Measurements from ENCODE around the gene CD160.
"Not testable (repeated sequence)": the region's sequence is repeated elsewhere in the genome, so short reads cannot be mapped to it uniquely, and the experiment has no call there.

CD160 gene, protein sequence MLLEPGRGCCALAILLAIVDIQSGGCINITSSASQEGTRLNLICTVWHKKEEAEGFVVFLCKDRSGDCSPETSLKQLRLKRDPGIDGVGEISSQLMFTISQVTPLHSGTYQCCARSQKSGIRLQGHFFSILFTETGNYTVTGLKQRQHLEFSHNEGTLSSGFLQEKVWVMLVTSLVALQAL

DNA sequence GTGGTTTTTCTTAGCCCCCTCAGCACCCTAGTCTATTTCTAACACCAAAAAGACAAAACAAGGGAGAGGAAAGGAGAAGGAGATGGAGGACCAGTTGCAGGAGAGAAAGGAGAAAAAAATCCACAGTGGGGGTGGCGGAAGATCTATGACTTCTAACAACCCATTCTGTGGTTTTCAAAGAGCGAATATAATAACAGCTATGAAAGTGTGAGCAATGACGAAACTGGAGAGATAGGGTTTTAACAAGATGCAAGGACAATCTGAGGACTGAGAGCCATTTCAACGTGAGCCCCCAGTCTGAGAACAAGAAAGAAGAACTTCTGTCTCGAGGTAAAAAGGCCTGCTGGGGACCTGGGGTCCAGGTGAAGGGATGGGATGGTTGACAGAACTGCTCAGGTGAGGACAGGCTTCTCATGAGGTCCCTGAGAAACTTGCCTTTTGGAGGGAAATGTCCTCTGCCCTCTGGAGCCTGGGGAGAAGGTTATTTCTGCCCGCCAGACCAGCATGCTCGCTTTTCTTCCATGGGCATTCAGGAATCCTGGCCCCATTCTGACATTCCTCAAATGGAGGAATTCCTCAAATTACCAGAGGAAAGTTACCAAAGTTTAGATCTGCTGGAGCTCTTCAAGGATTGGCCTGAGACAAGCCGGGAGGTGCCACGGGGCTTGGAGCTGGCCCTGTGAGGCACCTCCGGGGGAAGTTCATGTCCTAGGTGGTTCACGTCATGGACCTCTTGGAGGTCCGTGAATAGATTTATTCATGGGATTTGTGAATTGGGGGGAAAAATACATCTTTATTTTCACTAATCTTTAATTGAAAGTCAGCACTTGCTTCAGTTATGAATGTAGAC lies at the start of gene CD160:
TSS of gene CD160 (plus strand) at position 270 of the 850 bp plus-strand sequence. CDS start 8,829 bp downstream, outside the sequence.
- no peak for DNase-seq (ENCODE audit: low spot score)

- DNase-seq (ENCODE audit: low spot score): not testable (repeated sequence)
Measured at GRCh38 chr1:145670995-145671745, 48.1 kb upstream of the CD160 start.

GRCh38 chr1:145673217-145673616 lies 46.1 kb upstream of the CD160 start:
- DNase-seq (ENCODE audit: low spot score): not testable (repeated sequence)

DNA sequence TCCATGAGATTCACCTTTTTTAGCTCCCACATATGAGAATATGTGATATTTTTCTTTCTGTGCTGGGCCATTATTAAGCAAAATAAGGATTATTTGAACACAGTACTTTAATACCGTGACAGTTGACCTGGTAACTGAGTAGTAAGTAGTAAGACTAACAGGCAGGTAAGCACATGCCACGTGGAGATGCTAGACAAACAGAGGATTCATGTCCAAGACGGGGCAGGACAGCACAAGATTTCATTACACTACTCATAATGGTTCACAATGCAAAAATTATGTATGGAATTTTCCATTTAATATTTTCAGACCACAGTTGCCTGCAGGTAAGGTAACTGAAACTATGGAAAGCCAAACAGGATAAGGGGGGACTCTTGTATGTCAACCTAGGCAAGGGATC lies 34.4 kb upstream of the CD160 start:
- DNase-seq (ENCODE audit: low spot score): not testable (repeated sequence)

- not testable (repeated sequence) for DNase-seq (ENCODE audit: low spot score)
Measured at GRCh38 chr1:145686078-145686477, 33.2 kb upstream of the CD160 start.

DNA sequence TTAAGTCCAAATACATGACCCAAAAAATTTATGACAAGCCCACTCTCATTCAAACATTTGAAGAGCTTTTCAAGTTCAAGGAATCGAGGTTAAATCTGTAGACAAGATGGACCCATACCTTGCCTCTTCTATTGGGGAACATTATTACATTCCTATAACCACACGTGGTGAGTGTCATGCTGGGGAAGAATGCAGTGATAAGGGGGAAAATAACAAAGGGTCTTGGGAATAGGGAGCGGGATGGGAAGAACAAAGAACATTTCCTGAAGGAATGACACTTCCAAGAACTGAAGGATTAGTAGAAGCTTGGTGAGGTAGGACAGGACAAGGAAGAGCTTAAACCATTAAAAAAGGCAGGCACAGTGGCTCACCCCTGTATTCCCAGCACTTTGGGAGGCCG lies 31.0 kb upstream of the CD160 start:
- no peak for DNase-seq (ENCODE audit: low spot score)

GRCh38 chr1:145688924-145689323 lies 30.4 kb upstream of the CD160 start:
- no peak for DNase-seq (ENCODE audit: low spot score)

DNA sequence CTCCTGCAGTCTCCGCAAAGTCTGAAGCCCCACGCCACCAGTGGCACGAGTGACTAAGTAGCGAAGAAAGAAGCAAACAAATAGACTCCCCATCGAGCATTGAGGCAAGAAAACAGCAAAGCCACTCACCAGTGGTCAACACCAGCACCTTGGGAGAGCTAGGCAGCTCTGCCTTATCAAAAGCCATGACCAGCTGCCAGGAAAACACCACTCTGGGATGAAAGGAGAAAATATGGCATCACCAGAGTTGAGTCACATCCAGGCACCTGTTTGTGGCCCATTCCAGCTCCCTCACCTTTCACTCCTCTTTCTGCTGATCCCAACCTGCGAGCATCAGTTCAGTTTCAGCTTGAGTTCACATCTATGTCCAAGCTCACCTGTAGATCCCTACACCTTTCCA lies 29.4 kb upstream of the CD160 start:
- DNase-seq (ENCODE audit: low spot score): no peak

DNA sequence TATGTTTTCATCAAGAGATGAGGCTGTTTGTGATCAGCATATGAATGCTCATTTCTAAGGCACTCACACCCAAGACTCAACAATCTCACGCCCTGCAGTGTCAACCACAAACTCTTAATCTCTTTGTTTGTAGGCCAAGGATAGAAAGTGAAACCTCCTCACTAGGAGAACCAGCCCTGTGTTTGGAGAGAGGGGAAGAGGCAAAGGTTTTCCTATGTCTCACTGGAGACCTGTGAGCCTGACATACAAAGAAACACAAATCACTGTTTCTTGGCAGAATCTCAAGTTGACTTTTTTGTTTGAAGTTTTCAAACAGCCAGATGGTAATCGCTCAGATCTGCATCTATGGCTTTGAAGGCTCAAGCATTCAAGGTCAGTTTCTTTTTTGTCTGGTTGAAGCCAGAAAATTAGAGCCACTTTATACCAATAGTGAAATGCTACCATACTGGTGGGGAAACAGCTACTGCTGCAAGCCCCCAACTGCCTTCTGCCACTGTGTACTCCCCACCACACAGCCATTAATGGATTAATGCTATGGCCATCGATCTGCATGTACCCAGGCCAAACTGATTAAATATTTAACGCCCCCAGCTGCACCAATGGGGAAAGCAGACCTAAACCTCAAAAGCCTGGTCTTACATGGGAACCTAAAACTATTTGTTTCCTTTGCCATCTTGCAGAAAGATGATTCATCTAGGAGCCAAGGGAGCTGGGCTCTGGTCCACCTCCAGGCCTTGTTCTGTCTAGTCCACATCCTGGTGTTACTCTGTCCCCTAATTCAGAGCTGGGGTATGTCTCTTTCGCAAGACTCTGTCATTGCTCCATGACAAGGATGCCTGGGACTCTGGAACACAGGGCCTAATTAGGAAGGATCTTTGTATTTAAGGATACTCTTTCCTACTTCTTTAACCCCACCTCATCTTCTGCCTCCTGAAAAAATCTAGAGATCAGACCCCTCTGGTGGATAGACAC lies 28.4 kb upstream of the CD160 start:
- DNase-seq (ENCODE audit: low spot score): peak; percentile 85

GRCh38 chr1:145692785-145693443 lies 26.4 kb upstream of the CD160 start:
- no peak for DNase-seq (ENCODE audit: low spot score)

- DNase-seq (ENCODE audit: low spot score): no peak
Measured at GRCh38 chr1:145695821-145696629, 23.3 kb upstream of the CD160 start.

DNA sequence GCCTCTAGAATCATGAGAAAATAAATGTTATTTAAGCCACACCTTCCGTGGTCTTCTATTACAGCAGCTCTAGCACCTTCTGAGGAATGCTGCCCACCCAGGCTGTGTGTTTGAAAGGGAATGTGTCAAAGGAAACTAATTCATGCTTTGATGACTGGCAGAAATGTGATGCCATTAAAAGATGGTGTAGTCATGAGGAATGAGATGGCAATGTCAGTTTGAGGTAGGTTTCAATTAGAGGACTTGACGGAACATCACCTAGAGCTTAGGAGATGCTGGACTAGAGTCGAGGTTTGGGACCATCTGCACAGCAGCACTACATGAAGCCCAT lies 22.7 kb upstream of the CD160 start:
- no peak for DNase-seq (ENCODE audit: low spot score)

GRCh38 chr1:145701306-145701862 lies 17.9 kb upstream of the CD160 start:
- no peak for DNase-seq (ENCODE audit: low spot score)

GRCh38 chr1:145702052-145702451 lies 17.2 kb upstream of the CD160 start:
- no peak for DNase-seq (ENCODE audit: low spot score)

DNA sequence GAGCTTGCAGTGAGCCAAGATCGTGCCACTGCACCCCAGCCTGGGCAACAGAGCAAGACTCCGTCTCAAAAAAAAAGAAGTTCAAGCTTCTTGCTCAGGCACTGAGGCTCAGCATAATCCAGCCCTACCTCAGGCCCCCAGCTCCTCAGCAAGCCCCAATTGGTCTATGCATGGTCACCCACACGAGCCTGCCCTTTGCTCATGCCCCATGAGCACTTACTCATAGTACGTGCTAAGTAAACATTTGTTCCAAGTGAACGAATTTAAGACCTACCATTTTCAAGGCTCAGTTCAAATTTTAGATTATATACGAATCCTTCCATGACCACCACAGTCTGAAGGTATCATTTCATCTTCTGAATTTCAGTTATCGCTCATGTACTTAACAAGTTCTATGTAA lies 16.5 kb upstream of the CD160 start:
- no peak for DNase-seq (ENCODE audit: low spot score)

DNA sequence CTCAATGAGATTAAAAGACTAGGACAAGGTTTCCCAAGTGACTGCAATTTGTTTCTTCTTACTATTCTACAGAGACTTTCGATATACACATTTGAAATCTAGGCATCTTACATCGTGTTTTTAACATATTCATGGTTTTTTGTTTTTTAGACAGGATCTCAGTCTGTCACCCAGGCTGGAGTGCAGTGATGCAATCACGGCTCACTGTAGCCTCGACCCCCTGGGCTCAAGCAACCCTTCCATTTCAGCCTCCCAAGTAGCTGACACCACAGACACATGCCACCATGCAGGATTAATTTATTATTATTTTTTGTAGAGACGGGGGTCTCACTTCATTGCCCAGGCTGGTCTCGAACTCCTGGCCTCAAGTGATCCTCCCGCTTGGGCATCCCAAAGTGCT lies 13.7 kb upstream of the CD160 start:
- DNase-seq (ENCODE audit: low spot score): no peak

DNA sequence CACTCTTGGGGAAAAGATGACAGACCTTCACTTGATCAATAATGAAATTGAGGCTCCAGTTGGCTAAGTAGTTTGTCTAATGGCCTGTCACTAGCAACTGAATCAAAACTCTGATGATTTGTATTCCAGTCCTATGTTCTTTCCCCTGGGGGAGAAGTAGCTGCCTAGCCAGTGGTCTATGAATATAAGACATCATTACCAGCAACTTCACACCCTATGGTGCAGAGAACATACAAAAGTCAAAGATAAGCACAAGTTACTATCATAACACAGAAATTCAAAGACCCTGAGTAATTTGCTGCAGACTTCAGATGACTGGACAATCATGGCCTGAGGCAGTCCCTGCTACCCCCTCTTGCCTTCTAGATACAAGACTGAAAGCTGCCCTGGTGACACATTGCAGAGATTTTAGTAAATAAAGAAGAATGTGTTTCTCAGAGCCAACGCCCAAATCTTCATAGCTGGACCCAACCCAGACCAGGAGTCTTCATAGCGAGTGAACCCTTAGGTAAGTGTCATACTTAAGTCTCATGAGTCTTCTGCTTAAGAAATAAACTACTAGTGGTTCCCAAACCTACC lies 13.1 kb upstream of the CD160 start:
- peak; percentile 53 for DNase-seq (ENCODE audit: low spot score)

- no peak for DNase-seq (ENCODE audit: low spot score)
Measured at GRCh38 chr1:145707183-145707867, 12.0 kb upstream of the CD160 start, which contains the start of gene PDZK1. Gene PDZK1, minus strand, starts transcription at chr1:145707368. Its CDS starts 19,347 bp downstream, at chr1:145688021.

DNA sequence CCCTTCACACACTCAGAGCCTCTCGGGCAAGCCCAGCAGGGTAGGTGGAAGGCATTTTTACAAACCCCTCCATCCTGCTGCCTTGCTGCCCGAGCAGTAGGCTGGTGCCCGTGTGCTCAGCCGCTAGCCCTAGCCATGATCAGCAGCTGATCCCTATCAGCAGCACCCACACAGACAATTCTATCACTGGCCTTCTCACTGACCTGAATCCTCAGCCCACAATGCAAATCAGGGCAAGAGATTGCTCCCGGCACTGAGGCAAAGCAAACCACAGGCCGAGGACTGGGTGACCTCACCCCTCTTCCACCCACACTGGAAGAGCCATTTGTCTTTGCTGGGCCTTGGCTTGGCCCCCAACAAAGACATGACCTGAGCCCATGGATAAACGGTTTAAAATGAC lies 11.2 kb upstream of the CD160 start:
- DNase-seq (ENCODE audit: low spot score): no peak
